HG02943 (cell line): ENCODE results near the gene SLC39A12.

Experiments
- ATAC-seq: cut with Tn5 transposase; IDR thresholded peaks from one replicate; pipeline ENCODE4 v1.9.1; 2021; ENCODE audit warnings: mild to moderate bottlenecking, low read depth, moderate library complexity; ENCODE audit not compliant: unreplicated experiment

Gene SLC39A12

DNA sequence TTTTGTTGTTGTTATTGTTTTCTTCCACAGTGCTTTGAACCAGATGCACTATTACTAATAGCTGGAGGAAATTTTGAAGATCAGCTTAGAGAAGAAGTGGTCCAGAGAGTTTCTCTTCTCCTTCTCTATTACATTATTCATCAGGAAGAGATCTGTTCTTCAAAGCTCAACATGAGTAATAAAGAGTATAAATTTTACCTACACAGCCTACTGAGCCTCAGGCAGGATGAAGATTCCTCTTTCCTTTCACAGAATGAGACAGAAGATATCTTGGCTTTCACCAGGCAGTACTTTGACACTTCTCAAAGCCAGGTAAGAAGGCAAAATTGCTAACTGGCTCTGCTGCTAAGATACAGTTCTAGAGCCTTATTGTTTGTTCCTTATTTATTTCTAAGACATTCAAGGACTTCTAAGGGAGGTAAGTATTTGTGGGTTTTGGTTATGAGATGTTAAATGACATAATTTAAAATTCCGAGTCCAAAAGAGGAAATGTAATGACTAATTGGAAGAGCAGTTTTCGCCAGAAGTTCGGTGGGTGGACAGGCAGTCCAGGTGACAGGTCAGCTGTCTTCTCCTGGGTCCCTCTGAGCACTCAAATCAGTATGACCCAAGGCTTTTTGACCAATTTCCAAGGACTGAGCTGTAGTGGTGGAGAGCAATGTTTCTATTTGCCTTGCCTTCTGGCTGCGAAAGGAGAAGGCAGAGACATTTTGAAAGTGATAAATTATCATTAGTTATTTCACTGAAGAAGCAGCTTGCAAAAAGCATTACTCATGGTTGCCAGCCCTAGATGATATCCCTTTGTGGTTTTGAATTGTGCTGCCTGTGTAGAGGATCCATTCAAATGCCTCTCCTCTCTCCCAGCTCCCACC is 10.1 kb downstream of the SLC39A12 start:
- no peak for ATAC-seq

- no peak for ATAC-seq
Observed at GRCh38 chr10:17963431-17963830, 11.7 kb downstream of the SLC39A12 start.

GRCh38 chr10:17965649-17966235 is 14.0 kb downstream of the SLC39A12 start:
- ATAC-seq = no peak

GRCh38 chr10:17974505-17974904 is 22.8 kb downstream of the SLC39A12 start:
- no peak for ATAC-seq

GRCh38 chr10:17980846-17981565 is 29.3 kb downstream of the SLC39A12 start:
- no peak for ATAC-seq

DNA sequence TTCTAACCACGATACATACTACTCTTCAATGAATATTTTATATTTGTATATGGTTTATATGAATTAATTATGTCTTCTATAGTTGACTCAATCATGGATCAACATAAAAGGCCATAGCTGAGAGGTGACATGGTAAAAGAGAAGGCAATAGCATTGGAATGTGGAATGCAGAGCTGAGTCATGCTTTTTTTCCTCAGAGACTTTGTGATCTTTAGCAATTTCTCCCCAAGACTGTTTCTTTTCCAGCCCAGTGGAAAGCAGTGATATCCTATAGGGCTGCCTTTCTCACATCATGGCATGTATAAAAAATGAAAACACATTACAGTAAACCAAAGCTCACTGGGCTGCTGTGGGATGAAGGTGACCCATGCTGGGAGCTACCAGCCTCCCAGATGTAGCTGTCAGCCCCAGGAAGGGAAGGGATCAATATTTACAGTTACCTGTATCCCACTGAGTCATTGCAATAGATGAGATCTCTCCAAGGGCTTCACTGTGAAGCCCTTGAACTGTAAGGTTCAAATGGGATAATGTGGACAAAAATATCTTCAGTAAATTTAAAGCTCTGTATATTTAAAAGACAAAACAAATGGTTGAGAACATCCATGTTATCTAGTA is 30.2 kb downstream of the SLC39A12 start:
- ATAC-seq = no peak

GRCh38 chr10:17984056-17984455 is 32.3 kb downstream of the SLC39A12 start:
- ATAC-seq = no peak

GRCh38 chr10:17984563-17984962 is 32.8 kb downstream of the SLC39A12 start:
- ATAC-seq = no peak

GRCh38 chr10:17989908-17990767 is 38.4 kb downstream of the SLC39A12 start:
- ATAC-seq = peak; percentile 64

DNA sequence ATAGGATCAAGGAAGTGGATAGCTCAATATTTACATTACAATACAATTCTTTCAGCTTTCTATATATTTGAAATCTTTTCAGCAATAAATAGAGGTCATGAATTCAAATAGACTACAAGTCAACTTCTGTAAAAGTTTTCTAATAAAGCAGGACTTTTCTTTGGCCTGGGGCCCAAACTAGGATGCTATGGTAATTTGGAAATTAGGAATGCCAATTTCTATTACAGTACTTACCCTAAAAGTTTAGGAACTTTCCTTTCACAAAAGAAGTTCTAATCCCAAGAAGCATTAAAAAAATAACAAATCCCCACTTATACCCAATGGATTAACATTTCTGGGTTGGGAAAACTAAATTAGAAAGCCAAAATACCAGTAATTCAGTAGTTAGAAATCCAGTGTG is 40.5 kb downstream of the SLC39A12 start:
- no peak for ATAC-seq

GRCh38 chr10:17993361-17993760 is 41.6 kb downstream of the SLC39A12 start:
- no peak for ATAC-seq

DNA sequence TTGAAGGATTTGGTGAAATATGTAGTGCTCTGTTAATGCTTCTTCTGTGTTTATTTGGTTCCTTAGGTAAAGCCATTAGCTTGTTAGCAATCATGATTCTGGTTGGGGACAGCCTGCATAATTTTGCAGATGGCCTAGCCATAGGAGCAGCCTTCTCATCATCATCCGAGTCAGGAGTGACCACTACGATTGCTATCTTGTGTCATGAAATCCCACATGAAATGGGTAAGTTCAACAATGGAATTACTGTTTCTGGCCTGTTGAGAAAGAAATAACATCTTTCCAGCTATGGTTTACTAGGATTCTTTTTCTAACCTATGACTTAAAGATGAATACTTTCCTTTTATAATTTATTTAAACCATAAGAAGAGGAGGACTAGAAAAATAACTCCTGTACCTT is 48.9 kb downstream of the SLC39A12 start:
- no peak for ATAC-seq

DNA sequence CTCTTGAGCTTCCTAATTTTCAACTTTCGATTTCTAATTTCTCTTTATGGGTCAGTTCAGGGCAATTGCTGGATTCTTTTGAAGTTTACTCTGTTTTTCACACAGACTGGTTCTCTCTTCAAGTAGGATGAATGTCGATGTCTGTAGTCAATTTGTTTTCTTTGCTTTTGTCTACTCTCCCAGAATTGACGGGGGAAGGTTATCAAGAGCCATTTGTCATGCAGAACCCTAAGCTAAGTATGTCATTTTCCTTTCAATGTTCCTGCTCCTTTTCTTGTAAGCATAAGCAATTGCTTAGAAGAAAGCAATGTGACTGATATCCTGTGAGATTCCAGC is 53.7 kb downstream of the SLC39A12 start:
- ATAC-seq = no peak

GRCh38 chr10:18005781-18006456 is 54.2 kb downstream of the SLC39A12 start:
- ATAC-seq = no peak

DNA sequence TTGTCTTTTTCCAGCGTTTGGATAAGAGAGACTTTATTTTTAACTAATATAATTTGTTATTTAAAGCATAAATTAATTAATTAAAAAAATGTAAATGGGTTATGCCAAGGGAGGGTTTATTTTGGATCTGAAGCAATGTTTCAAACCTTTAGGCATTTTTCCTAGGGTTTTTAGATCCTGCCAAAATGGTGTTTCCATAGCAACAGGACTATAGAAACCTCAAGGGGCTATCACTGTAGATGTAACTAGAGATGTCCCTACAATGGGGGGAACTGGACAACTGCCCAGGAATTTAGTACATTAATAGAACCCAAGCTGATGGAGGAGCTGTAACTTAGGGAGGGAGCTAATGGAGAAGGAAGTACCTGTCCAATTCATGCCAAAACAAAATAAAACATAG is 57.3 kb downstream of the SLC39A12 start:
- ATAC-seq = no peak

DNA sequence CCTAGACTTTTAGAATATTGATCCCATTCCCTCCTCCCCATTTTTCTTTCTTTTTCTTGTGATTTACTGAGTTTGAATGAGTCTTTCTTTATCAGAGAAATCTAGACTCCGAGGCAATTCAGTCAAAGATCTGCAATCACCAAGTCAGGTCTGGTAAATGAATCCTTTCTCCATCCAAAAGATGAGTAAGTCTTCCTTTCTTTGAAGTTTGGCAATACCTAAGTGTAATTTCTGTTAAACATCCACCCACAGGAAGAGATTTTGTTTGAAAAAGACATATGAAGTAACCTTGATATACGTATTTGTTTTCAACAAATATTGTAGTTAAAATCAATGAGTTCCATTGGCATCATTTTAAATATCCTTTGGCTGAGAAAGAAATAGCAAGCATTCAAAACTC is 58.3 kb downstream of the SLC39A12 start:
- ATAC-seq = no peak

- no peak for ATAC-seq
Observed at GRCh38 chr10:18020523-18020922, 68.8 kb downstream of the SLC39A12 start.

DNA sequence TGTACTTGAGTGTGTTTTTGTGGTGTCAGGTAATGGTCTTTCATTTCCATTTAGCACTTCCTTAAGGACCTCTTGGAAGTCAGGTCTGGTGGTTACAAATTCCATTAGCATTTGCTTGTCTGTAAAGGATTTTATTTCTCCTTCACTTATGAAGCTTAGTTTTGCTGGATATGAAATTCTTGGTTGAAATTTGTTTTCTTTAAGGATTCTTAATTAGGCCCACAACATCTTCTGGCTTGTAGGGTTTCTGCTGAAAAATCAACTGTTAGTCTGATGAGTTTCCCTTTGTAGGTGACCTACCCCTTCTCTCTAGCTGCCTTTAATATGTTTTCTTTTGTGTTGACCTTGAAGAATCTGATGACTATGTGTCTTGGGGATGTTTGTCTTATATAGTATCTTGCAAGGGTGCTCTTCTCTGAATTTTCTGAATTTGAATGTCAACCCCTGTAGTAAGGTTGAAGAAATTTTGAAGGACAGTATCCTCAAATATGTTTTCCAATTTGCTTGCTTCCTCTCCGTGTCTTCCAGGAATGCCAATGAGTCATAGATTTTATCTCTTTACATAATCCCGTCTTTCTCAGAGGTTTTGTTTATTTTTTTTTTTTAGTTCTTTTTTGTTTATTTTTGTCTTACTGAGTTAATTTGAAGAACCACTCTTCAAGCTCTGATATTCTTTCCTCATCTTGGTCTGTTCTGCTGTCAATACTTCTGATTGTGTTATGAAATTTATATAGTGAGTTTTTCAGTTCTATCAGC is 70.2 kb downstream of the SLC39A12 start:
- no peak for ATAC-seq
